Mesenteric fat pad (tissue), 1 donor: ENCODE data around the gene CRISP2. TPM values are rescaled to one million over a fixed set of nuclear protein-coding genes. Genes with fewer than 3 reads are reported as not detected.

ENCODE experiments used
- DNase-seq: peaks from one replicate; pipeline ENCODE4 v3.0.0-alpha.2; 2020; ENCODE audit warnings: low spot score
- total RNA-seq: library from RNA; stranded (reverse); fragmentation: NEBNext Ultra II Directional; extraction: Animal tissue kit (Norgen Biotek cat#: 25700); gene quantifications from one replicate; pipeline ENCODE4 v1.2.1, GENCODE V29; 2021
- donor health status: DM: yes; HTN: yes; CAD: no.

Gene CRISP2
- total RNA-seq, 1 donor from 2014 or later, result not detected

GRCh38 chr6:49662231-49662891, 51.0 kb downstream of the CRISP2 start:
- DNase-seq, result no peak

GRCh38 chr6:49653942-49654341, 59.4 kb downstream of the CRISP2 start:
- no peak for DNase-seq

GRCh38 chr6:49653438-49653837, 59.9 kb downstream of the CRISP2 start:
- DNase-seq, result no peak

DNA sequence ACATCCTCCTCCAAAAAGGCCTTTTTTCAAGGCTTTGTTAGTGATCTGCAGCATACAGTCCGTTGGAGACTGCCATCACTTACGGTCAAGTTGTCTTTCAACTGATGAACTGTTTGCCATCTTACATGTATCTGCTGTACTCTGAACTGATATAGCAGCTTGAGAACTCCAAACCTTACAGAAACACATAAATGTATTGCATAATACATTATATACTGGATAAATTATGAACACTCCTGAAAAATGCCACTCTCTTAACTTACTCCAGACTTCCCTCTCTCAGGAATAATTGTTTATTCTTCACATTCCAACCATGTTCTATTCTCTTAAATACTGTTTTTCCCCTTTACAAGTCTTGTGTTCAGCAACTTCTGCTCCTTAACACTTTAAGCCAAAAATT, 62.1 kb downstream of the CRISP2 start:
- DNase-seq, result no peak

- no peak for DNase-seq
These were observed 63.4 kb downstream of the CRISP2 start for GRCh38 chr6:49649988-49650387.

DNA sequence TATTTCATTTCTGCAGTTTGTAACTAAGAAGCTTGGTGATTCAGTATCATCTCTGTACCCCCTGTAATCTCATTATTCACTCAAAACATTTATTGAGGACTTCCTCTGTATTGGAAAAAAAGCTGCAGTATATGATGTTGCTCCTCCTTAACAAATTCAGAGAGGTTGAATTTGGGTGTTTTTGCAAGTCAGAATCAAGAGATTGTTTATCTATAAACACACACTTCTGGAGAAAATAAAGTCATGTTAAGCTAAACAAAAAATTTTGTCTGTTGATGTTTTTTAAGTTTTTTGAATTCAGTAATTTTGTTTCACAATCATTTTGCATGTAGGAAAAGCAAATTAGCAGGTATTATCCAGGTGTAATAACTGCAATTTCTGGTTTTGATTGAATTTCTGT, 65.3 kb downstream of the CRISP2 start:
- DNase-seq, result no peak

GRCh38 chr6:49647476-49647875, 65.9 kb downstream of the CRISP2 start:
- no peak for DNase-seq

GRCh38 chr6:49646942-49647341, 66.4 kb downstream of the CRISP2 start:
- DNase-seq, result no peak

- DNase-seq, result no peak
These were observed 67.1 kb downstream of the CRISP2 start for GRCh38 chr6:49646130-49646824.

DNA sequence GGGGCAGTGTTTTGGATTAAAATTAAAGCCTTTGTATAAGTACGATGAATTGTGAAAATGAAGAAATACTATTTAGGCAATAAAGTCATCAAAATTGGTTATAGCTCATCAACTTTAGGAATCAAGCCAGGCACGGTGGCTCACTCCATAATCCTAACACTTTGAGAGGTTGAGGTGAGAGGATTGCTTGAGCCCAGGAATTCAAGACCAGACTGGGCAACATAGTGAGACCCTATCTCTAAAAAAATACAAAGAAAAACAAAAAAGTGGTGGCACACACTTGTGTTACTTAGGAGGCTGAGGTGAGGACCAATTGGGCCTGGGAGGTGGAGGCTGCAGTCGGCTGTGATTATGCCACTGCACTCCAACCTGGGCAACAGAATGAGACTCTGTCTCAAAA, 68.2 kb downstream of the CRISP2 start:
- no peak for DNase-seq

Other genes with a start within 250 kb of the CRISP2 start
- gene GLYATL3, start 213.6 kb downstream of the CRISP2 start, total RNA-seq, result not detected
- 3.9 TPM for gene C6orf141, start 162.9 kb downstream of the CRISP2 start, total RNA-seq
- gene RHAG, start 76.7 kb downstream of the CRISP2 start, total RNA-seq, result not detected
- gene CRISP3, start 30.8 kb upstream of the CRISP2 start, total RNA-seq, result not detected
- gene PGK2, start 73.7 kb upstream of the CRISP2 start, total RNA-seq, result not detected
- not detected for gene CRISP1, start 153.0 kb upstream of the CRISP2 start, total RNA-seq